NCI-H526 (cell line): ENCODE data around the gene FOXP1.
"Not testable (repeated sequence)": the region's sequence is repeated elsewhere in the genome, so short reads cannot be mapped to it uniquely, and the experiment has no call there.

ENCODE experiments used
- DNase-seq, 2 experiments: peaks; one replicate each; lab custom pipeline; 2025; lab: John Stamatoyannopoulos, UW

Gene FOXP1

DNA sequence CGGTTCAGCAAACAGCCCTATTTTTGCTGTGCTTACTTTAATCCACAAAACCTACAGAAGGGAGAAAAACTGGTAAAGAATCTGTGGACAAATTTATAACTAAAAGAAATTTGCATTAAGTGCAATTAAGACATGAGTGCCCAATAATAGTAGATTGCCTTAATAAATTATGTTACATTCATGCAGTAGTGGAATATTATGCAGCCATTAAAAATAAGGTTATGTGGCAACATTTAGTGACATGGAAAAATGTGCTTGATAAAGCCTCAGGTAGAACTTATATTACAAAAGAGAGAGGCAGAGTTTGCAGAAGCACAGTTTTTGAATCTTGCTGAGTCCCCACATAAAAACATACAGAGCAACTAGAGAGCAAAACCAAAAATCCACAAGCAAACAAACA, 253.0 kb downstream of the FOXP1 start:
- DNase-seq: no peak

DNA sequence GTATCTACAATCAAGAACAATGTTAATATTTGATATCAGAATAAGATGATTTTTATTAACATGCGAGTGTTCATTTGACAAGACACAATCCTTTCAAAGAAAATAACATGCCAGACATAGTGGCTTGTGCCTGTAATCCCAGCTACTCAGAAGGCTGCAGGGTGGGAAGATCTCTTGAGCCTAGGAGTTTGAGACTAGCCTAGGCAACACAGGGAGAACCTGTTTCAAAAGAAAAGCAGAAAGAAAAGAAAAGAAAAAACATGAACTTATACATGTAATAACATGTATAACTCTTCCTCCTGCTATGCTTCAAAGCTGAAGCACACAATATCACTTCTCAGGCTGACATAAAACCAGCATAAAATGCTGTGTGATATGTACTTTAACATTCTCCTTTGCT, 253.7 kb downstream of the FOXP1 start:
- no peak for DNase-seq

DNA sequence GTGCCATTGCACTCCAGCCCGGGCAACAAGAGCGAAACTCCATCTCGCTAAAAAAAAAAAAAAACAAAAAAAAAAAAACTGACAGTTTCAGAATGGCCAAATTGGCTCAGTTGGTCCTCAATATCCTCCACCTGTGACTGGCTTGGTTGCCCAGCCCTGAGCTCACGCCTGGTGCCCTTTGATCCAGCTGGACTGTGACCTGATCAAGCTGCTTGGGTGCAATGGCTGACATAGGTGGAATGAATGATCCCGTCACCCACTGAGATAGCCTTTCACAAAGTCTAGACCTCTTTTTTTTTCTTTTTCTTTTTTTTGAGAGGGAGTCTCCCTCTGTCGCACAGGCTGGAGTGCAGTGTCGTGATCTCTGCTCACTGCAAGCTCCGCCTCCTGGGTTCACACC, 254.6 kb downstream of the FOXP1 start:
- DNase-seq: no peak

DNA sequence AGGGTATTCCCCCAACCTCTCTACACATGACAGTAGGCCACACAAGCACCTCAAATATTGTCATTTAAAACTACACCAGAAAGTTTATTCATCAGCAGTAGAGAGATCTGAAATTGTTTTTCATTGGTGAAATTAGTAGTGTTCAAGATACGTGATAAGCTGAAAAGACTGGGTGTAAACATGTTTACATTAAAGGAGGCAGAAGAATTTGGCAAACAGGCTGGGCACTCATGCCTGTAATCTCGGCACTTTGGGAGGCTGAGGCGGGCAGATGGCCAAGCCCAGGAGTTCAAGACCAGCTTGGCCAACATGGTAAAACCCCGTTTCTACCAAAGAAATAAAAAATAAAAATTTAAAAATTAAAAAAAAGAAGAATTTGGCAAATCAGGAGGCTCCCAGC, 255.6 kb downstream of the FOXP1 start:
- DNase-seq: no peak

DNA sequence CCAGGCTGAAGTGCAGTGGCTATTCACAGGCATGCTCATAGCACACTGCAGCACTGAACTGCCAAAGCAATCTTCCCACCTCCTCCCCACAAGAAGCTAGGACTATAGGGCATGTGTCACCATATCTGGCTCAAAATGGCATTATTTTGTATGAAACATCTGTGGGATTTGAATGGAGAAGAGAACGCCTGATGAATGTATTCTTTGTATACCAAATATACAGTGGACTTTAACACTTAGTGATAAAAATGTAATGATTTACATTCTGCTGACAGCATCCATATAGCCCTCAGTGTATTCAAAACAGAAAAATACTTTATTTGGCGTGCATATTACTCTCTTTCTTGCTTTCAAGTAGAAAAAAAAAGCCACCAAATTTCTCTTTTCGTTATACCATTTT, 257.8 kb downstream of the FOXP1 start:
- DNase-seq: no peak

DNA sequence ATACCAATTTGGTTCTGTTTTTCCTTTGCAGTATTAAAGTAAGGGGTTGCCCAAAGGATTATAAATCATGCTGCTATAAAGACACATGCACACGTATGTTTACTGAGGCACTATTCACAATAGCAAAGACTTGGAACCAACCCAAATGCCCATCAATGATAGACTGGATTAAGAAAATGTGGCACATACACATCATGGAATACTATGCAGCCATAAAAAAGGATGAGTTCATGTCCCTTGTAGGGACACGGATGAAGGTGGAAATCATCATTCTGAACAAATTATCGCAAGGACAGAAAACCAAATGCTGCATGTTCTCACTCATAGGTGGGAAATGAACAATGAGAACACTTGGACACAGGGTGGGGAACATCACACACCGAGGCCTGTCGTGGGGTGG, 259.3 kb downstream of the FOXP1 start:
- DNase-seq: not testable (repeated sequence)

DNA sequence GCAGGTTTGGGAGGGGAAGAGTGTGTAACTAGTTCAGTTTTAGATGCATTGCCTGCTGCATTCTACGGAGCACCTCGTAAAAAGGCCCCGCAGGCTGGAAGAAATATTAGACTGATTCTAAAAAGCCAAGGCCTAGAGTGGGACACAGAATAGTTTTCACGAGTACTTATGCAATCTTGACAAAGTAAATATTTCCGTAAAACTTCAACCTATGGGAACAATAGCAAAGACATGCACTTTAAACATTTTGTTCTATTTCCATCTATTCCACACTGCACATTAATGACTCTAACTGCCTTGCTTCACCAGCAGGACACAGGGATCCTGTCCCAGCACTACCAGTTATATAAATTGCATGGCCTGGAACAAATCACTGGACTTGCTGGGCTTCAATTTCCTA, 260.0 kb downstream of the FOXP1 start:
- DNase-seq: no peak

DNA sequence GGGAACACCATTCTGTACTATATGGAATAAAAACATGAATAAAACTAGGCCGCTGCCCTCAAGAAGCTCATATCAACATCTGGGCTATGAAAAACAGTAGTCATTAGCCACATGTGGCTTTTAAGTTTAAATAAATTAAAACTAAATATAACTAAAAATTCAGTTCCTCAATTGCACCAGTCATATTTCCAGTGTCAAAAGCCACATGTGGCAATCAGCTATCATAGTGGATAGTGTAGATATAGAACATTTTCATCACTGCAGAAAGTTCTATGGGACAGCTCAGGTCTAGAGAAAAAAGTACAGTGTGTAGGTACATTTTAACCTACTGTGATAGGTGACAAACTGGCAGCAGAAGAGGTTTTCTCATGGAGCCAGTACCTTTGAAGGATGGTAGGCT, 261.4 kb downstream of the FOXP1 start:
- DNase-seq: no peak

DNA sequence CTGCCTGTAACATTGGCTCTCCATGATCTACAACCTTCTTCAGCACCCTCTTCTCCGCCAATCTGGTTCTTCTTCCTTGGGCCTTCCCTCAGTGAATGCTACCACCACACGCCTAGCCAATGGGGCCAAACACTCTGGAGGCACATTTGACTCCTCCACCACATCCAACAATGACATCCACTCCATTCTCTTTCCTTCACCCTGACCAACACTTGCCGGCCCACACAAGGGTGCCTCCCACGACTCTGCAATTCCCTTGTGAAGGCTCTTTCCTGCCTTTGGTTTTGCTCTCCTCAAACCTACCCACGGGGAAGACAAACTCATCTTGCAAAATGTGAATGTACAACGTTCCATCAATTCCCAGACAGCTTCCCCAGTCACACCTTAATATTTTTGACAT, 263.8 kb downstream of the FOXP1 start:
- no peak for DNase-seq

DNA sequence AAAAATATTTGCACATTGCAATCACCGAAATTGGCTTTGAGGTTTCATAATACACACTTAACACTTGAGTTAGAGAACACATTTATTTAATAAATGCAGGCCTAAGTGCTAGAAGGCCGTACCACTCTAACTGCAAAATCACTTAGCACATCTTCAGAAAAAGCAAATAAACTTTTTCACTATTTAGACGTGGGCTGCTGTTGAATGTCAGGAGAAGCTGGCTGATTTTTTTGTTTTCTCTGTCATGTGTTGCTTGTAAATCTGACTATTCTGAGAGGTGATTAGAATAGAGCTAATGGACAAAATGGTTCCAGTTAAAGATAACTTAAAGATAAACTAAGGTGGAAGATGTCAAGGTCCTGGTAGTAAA, 265.1 kb downstream of the FOXP1 start:
- DNase-seq: no peak

DNA sequence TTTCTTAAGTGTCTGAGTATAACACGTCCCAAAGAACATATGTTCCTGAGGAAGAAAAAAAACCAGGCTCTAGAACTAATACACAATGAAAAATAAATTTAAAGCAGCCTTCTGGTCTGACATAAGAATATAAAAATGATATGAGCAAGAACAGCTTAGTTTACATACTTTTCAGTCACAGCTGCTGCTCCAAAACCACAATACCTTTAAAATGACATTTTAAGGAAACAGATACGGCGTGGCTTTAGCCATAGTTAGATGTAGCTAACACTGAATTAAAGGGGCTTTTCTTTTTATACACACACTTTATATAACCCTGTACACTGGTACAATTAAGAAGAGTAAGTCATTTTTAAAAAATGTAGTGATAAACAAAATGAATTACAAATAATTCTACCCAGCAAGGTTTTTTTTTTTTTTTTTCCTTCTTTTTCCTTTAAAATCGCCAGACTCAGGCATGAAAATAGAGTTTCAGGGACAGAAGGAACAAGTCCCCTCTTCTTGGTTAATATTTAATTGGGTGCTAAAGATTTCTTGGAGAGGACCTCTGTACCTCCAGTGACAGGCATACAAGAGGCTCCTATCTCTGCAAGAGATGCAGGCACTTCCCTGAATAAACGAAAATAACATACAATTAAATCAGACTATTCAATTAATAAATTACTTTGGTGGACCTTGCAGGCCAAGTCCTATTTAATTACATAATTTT, 265.6 kb downstream of the FOXP1 start:
- DNase-seq: no peak

DNA sequence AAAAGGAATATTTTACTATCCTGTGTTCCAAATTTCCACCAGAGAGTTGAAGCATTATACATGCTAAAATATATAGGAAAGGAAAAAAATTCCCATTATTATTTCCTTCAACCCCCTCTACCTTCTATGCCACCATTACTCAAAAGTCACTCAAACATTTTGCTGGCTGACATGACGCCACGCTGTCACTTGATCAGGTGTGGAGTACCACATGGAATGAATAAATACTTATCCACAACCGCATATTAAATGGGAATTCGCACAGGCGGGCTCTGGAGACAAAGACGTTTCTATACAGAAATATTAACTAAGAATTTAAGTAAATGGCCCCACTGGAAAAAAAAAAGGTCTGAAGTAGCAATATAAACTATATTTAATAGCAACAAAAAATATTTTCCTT, 266.4 kb downstream of the FOXP1 start:
- DNase-seq: no peak

DNA sequence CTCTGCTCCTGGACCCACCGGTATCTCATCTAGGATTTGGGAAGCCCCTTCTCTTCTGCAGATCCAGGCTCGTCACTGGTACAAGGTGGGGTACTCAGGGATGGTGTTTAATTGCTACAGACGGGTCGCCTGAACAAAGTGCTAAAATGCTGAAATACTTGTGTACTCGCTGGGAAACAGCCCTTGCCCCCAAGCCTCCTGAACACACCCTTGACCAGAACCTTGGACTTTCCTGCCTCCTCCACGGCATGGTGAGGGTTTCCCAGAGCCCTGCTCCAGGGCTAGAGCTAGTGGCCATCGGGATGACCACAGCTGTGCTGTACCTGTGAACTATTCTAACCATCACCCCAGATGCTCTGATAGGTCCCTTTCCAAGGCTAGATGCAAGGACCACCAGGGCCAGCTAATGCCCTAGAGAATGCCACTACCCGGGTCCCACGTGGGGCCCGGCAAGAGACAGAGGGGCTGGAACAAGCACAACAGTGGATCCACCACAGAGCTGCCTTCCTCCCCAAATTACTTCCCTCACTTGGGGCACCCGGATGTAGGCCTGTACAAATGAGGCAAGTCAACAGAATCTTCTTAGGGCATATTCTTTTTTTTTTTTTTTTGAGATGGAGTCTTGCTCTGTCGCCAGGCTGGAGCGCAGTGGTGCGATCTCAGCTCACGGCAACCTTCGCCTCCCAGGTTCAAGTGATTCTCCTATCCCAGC, 267.3 kb downstream of the FOXP1 start:
- DNase-seq: no peak

DNA sequence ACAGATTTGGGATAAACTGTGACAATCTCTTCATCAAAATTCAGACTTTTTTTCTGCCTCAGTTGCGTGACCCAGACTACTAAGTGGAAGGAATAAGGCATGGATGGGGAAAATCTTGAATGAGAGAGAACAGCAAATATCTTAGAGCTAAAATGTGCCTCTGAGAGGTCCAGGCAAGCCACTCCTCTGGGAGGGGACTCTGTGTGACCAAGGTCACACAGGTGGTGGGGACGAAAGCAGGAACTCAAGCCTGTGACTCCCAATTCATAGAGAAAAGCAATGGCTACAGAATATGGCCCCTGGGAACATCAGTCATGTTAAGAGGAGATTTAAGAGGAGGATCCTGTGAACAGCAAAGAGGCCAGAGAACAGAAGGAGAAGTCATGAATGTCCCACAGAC, 268.1 kb downstream of the FOXP1 start:
- no peak for DNase-seq

DNA sequence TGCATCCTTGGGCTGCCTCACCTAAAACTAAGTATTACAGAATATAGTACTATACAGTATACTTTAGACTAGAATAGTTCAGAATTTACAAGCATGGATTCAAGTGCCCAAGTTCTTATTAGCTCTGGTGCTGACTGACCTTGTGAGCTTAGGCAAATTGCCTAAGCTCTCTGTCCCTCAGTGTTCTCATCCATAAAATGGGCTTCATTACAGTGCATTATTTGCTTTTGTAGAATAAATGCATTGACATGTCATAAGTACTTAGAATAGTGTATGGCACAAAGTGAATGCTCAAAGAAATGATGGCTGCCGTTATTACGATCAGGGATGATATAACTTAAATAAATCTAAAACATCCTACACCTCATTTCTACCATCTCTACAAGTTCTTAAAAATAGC, 269.7 kb downstream of the FOXP1 start:
- no peak for DNase-seq

DNA sequence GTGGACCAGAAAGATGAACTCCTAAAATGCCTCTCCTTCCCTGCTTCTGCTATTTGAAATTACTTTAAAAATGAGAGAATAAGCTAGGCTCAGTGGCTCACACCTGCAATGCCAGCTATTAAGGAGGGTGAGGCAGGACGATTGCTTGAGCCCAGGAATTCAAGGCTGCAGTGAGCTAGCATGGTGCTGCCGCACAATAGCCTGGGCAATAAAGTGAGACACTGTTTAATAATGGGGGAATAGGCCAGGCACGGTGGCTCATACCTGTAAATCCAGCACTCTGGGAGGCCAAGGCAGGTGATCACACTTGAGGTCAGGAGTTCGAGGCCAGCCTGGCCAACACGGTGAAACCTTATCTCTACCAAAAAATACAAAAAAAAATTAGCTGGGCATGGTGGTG, 271.1 kb downstream of the FOXP1 start:
- no peak for DNase-seq

DNA sequence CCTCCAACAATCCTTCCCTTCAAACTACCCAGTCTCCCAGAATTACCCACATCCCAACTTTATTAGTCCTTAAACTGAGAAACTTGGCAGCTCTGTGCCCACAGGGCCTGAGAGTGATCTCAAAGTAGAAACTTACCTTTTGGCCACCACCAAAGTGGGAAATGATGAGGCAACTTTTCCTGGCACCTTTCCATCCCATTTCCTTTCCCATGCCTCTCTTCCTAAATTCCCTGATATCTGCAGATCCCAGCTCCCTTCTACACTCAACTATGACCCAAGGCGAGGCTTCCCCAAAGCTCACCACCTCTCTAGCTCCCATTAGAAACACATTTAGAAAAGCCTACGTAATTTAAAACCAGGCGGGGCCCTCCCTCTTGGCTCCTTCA, 271.9 kb downstream of the FOXP1 start:
- DNase-seq: no peak

DNA sequence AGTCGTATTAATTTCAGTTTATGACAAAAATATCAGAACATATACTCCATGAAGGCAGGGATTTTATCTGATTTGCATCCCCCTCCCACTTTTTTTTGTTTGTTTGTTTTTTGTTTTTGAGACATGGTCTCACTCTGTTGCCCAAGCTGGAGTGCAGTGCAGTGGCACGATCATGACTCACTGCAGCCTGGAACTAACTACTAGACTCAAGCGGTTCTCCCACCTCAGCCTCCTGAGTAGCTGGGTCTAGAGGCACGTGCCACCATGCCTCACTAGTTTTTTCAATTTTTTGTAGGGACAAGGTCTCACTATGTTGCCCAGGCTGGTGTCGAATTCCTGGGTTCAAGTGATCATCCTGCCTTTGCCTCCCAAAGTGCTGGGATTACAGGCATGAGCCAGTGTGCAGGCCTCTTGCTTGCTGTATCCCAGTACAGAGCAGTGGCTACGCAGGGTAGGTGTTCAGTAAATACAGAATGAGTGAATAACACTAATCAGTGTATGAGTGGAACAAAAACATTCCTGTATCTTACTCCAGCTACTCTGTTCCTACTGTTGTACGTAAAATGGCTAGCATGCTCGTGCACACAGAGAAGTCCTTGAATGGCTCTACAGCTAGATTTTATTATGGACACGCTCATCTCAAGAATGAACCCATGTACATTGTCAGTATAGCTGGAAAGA, 272.4 kb downstream of the FOXP1 start:
- DNase-seq: no peak

DNA sequence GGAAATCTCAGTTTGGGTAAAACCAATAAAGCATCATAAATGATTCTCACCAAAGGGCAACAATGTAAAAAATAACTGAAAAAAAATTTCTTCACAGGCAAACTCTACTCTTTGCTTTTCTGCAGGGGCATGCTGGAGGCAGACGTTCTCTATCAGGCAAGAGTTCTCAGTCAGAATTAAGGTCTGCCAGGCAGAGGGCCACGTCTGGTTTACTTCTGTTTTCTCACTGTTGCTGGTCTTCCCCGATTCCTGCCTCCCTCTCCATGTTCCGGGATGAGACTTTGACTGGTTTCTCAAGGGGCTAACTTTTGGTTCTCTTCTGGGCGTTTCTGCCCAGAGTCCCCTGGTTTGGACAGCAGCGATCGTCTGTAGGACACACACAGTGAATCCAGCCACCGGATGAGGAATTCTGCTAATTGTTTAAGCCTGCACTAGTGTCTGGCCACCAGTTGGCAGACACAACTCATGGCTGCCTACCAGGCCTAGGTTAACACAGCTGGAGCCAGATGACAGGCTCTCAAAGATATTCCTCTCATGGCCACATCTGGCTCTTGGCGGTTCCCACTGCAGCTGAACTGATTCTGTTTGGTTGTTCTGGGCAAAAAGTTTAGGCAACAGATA, 273.1 kb downstream of the FOXP1 start:
- DNase-seq: no peak

DNA sequence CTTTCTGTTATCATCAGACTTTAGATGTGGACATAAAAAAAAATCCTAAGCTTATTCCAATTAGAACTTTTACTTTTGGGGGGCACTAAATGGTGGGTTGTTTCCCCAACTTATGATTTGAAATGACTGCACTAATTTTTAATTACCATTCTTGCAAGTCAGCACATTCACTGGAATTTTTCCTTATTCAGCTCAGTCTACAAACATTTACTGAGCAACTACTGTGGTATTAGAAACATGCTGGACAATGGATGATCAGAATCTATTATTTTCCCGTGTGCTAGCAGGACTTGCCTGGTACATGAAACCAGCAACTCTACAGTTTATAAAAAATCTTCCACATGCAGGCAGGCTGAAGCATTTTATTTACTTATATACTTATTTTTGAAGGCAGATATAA, 273.6 kb downstream of the FOXP1 start:
- DNase-seq: no peak

DNA sequence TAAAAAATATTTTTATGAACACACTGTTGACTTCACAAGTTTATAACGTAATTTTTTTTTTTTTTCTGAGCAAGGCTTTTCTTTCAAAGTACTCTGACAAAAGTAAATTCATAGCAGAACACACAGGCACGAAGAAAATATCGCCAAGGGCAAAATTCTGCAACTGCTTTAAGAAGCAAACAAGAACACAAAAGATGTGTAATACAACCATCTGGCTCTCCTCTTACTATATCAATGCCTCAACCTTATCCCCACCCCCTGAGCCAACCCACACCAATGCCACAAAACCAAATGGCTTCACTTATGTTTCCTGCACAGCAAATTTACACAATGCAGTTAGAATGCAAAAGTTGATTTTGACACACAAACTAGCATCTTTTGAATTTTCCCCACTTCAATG, 274.2 kb downstream of the FOXP1 start:
- no peak for DNase-seq

DNA sequence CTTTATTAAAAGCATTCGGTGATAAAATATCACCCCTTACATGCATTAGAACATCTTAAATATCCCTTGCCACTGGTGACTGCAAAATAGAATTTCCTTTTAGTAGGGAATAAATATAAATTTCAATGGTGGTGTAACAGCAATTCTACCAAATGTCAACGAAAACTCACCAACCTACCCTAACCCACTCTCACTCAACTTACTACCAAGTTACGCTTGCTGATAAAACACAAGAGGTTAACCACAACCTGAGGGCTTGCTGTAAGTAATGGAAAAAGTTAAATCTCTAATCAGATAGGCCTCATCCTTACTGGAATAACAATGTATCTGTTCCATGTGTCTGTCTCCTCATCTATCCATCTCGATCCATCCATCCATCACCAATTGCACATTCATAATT, 274.7 kb downstream of the FOXP1 start:
- DNase-seq: no peak
